CD4-positive, alpha-beta T cell treated with Interferon gamma for 1 hour (primary cell): Measurements from ENCODE around the gene TBC1D5.
"Not testable (repeated sequence)": the region's sequence is repeated elsewhere in the genome, so short reads cannot be mapped to it uniquely, and the experiment has no call there.

ENCODE experiments used
- DNase-seq: peaks from one replicate; pipeline ENCODE4 v3.0.0-alpha.2; 2020

Gene TBC1D5

GRCh38 chr3:17154221-17154620, 588.2 kb downstream of the TBC1D5 start:
- DNase-seq = no peak

GRCh38 chr3:17153209-17153608, 589.2 kb downstream of the TBC1D5 start:
- no peak for DNase-seq

GRCh38 chr3:17151598-17152373, 590.6 kb downstream of the TBC1D5 start:
- peak; percentile 75 for DNase-seq

- DNase-seq = no peak
These were observed 593.4 kb downstream of the TBC1D5 start for GRCh38 chr3:17149076-17149475.

- no peak for DNase-seq
These were observed 597.8 kb downstream of the TBC1D5 start for GRCh38 chr3:17144665-17144993.

GRCh38 chr3:17143893-17144664, 598.4 kb downstream of the TBC1D5 start:
- DNase-seq = no peak

- DNase-seq = no peak
These were observed 599.9 kb downstream of the TBC1D5 start for GRCh38 chr3:17142516-17142915.

- DNase-seq = no peak
These were observed 600.7 kb downstream of the TBC1D5 start for GRCh38 chr3:17141699-17142098.

GRCh38 chr3:17140670-17141505, 601.5 kb downstream of the TBC1D5 start:
- DNase-seq = no peak

- no peak for DNase-seq
These were observed 604.0 kb downstream of the TBC1D5 start for GRCh38 chr3:17138246-17139039.

GRCh38 chr3:17137321-17137826, 605.1 kb downstream of the TBC1D5 start:
- no peak for DNase-seq

GRCh38 chr3:17136136-17136721, 606.2 kb downstream of the TBC1D5 start:
- no peak for DNase-seq

- DNase-seq = no peak
These were observed 606.7 kb downstream of the TBC1D5 start for GRCh38 chr3:17135696-17136095.

GRCh38 chr3:17133632-17134545, 608.5 kb downstream of the TBC1D5 start:
- no peak for DNase-seq

- no peak for DNase-seq
These were observed 609.9 kb downstream of the TBC1D5 start for GRCh38 chr3:17132286-17133115.

GRCh38 chr3:17130956-17131355, 611.5 kb downstream of the TBC1D5 start:
- no peak for DNase-seq

- DNase-seq = no peak
These were observed 612.9 kb downstream of the TBC1D5 start for GRCh38 chr3:17129556-17129955.

GRCh38 chr3:17128671-17129070, 613.8 kb downstream of the TBC1D5 start:
- not testable (repeated sequence) for DNase-seq

- DNase-seq = no peak
These were observed 616.5 kb downstream of the TBC1D5 start for GRCh38 chr3:17125738-17126442.
